HG02943 (cell line): ENCODE measurements around the gene FGB.

Source experiments
- ATAC-seq: cut with Tn5 transposase; IDR thresholded peaks from one replicate; pipeline ENCODE4 v1.9.1; 2021; ENCODE audit warnings: mild to moderate bottlenecking, low read depth, moderate library complexity; ENCODE audit not compliant: unreplicated experiment

The FGB gene

DNA sequence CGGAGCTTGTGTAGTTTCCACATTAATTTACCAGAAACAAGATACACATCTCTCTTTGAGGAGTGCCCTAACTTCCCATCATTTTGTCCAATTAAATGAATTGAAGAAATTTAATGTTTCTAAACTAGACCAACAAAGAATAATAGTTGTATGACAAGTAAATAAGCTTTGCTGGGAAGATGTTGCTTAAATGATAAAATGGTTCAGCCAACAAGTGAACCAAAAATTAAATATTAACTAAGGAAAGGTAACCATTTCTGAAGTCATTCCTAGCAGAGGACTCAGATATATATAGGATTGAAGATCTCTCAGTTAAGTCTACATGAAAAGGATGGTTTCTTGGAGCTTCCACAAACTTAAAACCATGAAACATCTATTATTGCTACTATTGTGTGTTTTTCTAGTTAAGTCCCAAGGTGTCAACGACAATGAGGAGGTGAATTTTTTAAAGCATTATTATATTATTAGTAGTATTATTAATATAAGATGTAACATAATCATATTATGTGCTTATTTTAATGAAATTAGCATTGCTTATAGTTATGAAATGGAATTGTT, at the start of gene FGB:
Gene FGB, plus strand, starts transcription at position 315 of the 558 bp plus-strand sequence. Its CDS starts 8 bp downstream, at position 323.
- ATAC-seq = no peak

DNA sequence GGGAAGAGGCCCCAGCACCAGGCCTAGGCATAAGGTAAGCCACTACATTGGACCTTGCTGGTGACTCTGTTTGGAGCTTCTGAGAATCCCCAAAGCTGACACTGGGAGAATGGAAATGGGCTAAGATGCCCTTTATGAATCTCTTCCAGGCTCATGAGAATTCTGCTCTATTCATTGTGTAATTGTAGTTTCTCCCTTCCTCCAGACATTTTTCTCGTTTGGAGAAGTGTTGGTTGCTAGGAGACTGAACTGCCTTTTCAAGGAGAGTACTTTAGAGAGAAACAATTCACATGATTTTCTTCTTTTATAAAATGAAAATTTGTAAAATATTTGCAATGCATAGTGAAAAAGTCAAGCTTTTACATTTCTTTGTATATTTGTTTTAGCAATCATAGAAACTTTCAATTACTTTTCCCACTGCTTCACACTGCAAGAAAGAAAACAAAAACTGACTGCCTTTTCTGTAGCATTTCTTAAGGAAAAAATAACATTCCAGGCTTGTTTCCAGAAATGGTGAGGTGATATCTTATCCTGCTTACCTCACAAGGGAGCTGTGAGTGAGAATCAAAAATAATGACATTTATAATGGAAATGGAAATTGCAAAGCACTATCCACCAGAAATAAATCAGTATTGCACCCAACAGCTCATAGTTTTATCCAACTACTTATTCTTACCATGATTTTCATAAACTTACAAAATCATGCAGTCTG, 46.3 kb upstream of the FGB start:
- no peak for ATAC-seq

DNA sequence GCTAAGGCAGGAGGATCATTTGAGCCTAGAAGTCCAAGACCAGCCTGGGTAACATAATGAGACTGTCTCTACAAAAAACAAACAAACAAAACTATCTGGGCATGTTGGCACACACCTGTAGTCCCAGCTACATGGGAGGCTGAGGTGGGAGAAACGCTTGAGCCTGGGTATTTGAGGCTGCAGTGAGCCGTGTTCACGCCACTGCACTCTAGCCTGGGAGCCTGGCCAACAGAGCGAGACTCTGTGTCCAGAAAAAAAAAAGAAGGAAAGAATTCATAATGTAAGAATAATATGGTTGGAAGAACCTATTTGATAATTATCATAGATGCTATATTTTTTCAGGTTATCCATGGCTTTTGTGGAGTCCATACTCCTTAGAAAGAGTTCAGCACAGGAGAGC, 45.2 kb upstream of the FGB start:
- ATAC-seq = no peak

DNA sequence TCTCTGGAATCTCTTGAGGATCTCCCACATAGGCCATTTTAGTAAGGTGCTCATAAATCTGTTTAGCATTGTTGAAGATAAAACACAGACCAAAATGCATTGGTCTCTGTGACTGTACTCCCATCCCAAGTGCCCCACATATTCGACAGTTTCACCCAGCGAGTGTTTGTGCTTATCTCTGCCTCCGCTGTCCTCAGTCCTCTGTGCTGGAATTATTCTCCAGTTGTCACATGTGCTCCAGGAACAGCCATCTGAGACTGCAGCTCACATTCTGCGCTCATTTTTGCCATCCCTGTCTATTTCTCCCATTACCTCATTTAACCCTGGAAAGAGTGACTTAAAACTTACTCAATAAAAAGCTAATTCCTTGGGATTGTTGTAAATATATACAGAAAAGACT, 43.6 kb upstream of the FGB start:
- no peak for ATAC-seq

DNA sequence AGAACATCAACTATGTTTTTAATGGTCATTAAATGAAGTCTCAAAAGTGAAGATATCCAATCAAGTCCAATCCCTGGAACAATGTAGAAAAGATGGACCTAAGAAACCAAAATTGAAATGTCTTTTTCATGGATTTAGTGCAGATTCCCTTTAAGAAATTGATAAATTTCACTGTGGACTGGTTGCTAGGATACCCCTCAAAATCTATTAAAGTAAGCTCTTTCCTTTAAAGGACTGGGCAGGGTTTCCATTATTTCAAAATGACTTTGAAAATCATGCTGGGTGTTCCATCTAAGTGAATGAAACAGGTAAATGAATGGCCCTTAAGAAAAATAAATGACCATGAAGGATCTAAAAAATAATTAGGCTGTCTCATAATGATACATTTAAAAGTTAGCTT, 41.2 kb upstream of the FGB start:
- no peak for ATAC-seq

DNA sequence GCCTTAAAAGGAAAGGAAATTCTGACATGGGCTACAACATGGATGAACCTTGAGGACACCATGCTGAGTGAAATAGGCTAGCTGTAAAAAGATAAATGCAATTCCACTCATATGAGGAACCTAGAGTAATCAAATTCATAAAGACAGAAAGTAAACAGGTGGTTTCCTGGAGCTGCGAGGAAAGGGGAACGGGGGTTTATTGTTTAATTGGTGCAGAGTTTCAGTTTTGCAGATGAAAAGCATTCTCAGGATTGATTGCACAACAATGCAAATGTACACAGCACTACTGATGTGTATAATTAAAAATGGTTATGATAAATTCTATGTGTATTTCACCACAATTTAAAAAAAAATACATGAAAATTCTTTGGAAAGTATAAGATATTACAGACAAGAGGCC, 36.7 kb upstream of the FGB start:
- ATAC-seq = no peak

DNA sequence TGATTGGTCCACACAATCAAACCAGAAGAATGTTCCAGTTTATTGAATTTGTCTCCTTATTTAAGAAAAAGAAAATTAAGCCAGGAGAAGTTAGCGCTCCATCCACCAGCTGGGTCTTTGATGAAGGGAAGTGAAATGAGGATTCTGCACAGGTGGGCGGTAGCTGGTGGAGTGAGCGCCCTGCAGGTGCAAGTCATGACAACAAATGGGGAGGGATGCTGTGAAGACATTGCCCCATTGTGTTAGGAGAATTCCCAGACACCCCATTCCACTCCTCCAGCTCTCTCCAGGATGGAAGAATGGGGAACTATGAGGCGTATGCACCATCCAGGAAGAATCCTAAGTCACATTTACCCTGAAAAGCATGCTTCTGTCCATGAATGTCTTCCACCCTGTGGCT, 35.5 kb upstream of the FGB start:
- ATAC-seq = no peak

DNA sequence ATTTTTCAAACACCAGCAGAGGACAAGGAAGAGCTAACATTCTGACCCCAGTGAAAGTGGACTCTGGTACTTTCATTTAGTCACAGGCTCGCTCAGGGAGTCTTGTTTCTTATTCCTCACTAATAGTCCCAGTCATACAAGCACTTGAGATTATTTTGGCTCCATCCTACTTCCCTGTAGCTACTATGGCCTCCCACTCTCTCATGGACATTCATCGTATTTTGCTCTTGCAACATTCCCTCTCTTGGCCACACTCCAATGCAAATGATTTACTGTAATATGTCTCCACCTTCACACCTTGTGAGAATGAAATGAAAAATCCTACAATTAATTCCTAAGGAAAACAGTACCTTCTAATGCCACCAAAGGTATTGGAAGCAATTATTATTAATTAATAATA, 33.9 kb upstream of the FGB start:
- ATAC-seq = no peak

DNA sequence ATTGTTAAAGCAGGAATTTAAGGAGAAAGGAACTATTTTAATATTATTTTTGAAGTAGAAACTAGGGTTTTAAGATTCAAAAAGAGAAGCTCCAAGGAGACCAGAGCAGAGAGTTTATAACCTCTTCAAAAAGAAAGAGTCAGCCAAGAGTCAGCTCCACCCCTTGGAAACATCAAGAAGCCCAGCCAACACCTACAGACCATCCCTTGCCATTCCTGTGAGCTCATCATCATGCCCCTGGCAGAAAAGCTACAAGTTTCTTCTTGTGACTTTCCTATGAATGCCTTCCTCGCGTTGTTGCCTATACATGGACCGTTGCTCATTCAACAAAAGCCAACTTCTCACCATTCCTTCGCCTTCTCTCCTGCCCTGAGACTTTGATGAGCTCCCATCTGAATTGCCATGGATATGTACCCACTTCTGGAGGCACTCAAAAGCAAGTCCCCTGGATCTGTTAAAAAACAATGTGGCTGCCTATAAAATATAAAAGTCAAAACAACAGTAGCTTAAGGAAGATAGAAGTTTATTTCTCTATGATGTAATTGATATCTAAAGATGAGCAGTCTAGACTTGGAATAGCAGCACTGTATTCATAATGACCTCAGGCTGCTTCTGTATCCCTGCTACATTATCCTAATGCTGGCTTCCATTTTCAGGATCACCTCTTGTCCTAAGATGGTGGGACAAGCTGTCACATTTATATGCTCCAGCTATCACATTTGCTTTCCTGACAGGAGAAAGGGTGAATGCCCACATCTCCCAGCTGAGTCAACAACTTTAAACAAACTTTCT, 32.9 kb upstream of the FGB start:
- ATAC-seq = no peak

DNA sequence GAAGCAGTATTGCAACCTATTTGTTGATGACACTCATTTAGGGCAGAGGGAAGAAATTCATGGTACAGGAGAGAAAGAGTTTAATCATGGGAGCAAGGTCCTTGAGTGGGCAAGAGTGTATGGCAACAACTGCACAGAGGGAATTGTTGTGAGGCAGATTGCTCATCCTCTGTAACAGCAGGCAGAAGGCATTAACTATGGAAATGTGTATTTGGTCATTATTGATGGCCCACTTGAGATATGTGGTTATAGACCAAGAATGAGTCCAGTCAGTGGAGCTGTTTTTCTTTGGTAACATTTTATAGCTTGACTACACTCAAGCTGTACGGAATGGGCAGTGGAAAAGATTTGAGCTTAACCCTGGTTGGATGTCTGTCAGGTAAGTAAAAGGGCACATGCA, 28.5 kb upstream of the FGB start:
- ATAC-seq = no peak

DNA sequence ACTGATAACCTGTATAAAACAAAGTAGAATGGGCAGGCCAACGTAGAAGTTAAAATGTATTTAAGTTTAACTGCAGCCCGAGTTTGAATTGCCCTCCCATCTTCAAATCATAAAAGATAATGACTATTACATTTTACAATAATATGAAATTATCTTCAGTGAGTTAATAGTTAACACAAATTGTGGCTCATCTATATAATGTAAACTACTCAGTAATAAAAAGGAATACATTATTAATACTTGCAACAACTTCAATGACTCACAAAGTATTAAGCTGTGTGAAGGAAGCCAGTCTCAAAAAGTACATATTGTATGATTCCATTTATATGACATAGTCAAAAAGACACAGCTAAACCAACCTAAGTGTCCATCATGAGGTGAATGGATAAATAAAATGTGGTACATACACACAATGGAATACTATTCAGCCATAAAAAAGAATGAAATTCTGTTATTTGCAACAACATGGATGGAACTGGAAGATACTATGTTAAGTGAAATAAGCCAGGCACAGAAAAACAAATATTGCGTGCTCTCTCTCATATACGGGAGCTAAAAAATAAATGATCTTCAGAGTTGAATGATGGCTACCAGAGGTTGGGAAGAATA, 20.4 kb upstream of the FGB start:
- ATAC-seq = no peak

DNA sequence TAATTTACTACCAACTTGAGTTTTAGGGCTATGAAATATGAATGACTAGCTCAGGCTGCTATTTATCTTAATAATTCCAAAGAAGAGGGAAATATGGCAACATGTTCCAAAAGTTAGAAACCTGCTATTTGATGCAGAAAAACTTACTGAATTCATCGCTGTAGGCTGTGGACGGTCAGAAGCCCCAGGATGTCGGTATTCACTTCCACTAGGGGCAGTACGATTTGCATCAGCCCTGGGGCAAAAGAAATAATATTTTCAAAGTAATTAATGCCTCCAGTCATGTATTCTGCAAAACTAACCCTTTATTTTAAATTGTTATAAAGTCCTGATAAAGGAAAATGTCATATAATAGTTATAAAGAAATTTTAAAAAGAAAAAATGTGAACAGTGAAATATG, 17.1 kb upstream of the FGB start:
- ATAC-seq = no peak

DNA sequence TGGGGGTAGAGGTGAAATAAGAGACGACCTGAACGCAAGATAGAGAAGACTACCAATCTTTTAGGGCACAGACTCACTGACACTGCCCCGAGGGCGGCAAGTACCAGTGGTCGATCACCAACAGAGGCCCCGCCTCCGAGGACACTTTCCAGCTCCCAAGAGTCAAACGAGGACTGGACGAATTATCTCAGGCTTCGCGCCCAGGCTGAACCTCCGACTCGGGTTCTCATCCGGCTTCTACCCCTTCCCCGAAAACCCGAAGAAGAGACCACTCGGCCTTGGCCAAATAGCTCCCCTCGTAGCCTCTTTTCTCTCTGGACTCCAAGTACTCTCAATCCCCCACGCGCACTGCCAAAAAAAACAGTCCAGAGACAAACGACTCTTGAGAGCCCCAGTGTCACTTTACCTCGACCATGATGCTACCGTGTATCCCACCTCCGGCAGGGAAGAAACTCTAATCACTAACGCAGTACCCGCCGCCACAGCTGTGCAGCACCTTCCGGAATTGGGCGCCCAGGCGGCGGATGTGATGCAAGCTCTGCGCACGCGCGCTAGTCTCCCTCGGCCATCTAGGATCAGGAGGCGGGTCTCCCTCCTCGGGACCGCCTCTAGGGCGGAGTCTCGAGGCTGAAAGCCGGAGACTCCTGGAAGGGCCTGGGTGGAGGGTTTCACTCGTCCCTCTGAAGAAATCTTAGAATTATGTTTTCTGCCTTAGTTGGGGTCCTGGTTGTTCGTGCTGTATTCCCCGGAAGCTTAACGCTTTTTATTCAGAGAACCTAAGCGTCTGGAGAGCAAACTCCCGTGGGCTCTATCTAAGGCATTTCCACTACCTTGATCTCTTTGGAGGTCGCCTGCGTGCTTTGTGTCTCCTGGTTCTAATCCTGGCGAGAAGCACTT, 12.7 kb upstream of the FGB start, which contains the start of gene PLRG1:
Gene PLRG1, minus strand, starts transcription at position 507 of the 897 bp plus-strand sequence. Its CDS starts 92 bp downstream, at position 415.
- ATAC-seq = peak; percentile 97

DNA sequence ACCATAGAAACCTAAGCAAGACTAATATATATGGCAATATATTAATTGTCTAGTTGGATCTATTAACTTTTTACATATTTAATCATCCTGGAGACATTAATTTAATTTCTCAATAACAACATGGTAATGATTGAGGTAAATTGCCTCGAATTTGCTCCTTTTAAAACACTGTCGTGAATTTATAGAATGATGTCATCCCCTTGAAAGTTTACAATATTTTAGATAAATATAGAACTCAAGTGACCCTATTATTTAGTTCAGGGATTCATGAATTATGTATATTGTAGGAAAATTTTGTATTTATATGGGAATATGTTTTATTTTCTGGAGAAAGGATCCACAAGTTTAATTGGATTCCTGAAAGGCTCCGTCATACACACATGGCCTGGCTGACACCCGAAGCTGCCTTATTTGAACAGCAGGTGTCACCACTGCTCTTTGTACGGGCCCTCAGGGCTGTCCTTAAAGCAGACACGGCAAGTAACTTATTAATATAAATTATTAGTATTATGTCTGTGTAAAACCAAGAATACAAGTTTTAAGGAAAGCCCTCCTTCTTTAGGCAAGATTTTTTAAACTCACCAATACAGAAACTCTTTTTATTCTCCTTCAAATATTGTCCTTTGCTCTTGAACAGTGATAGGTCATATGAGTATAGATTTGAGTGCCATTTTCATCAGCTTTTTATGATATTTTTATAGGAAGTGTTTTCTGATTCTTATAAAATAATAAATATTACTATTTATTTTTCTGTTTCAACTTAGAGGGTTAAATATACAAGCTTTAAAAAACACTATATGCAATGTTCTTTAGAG, 10.7 kb upstream of the FGB start:
- peak; percentile 55 for ATAC-seq

DNA sequence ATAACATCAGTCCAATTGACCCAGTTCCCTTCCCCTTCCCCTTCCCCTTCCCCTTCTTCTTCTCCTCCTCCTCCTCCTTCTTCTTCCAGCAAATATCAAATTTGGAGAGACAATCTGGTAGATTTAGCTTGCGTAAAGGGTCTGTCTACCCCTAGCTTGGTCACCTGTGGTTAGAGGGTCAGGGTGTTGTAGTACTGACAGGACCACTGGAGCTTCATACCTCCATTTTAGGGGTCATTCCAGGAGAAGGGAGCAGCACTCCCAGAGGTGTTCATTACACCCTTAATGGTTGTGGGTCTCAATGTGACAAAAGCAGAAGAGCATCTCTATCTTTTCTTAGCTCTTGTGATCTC, 3.7 kb upstream of the FGB start:
- no peak for ATAC-seq

DNA sequence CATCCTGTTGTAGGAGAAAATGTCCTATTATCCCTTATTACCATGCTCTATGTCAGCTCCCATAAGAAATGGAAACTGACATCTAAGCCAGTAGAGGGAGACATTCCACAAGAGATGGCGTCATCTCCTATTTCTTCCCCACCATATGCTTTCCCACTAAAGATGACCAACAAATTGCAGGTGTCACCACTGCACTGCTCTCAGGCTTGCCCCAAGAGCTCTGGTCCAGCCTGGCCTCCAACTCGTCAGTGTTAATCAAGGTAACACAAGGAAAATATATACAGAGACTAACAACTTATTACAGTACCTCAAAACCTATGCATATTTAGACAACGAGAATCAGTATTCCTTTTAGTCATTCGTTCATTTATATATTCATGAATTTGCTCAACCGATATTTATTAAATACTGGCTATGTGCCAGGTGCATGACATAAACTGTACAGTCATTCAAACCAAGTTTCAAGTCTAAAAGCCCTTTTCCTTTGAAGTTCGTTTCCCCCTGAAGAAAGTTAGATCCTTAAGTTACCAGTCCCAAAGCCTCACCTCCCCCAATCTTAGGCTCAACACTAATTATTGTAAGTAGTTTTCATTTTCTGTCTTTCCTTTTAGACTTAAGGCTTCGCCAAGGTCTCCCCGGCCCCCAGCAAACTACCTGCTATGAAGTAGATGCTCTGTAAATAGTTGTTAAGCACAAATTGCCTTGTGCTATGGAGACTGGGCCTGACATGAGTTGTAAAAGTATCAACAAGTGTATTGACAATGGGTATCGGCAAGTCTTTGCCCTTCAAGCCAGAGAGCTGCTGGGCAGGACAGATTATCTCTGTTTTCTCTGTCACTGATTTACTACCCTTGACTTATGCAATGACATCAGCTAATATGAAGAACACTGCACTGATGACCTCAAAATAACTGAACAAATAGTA, 3.1 kb upstream of the FGB start:
- ATAC-seq = peak; percentile 70

DNA sequence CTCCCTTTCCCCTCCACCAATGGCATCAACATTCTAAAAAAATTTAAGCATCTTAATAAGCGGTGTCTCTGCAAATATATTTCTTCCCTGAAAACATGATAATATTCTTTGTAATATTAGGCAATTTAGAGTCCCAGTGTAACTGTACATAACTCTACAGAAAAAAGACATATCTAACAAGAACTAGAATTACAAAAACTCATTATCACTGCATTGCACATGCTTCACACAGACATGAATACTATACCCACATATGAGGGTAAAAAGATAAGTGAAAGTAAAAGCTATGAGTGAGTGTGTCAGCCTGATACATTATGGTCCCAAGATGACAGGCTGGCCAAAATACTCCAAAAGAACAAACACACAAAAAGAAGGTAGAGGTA, 2.4 kb upstream of the FGB start:
- no peak for ATAC-seq

DNA sequence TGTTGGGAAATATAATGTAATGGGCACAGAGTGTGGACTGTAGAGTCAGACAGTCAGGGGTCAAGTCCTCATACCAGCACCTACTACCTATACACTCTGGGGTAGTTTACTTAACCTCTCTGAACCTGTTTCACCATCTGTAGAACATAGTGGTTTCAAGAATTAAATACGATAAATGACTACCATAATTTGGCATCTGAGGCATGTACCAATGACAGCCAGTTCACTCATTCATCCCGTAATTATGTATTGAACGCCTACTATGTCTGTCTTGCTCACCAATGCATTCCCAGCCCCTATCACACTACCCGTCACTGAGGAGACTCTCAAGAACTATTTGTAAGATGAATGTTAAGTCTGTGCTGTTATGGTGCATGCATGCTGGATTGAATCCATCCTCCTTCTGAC, 2.0 kb upstream of the FGB start:
- ATAC-seq = no peak

DNA sequence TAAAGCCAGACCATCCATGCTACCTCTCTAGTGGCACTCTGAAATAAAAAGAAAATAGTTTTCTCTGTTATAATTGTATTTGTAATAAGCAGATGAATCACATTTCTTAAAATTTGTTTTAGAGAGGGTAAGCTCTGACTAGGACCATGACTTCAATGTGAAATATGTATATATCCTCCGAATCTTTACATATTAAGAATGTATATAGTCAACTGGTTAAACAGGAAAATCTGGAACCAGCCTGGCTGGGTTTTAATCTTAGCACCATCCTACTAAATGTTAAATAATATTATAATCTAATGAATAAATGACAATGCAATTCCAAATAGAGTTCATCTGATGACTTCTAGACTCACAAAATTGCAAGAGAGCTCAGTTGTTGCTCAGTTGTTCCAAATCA, 1.5 kb downstream of the FGB start:
- no peak for ATAC-seq
